Subcutaneous adipose tissue (tissue), 4 donors: ENCODE measurements around the gene CXCL10. TPM values are rescaled to one million over a fixed set of nuclear protein-coding genes. Genes with fewer than 3 reads are reported as not detected.

Experiments
- total RNA-seq, 4 donors: library from RNA; depleted of rRNA; stranded (reverse); fragments of >200 nt; gene quantifications; one replicate each; pipeline ENCODE4 v1.1.0, GENCODE V29; 2016
- TF ChIP-seq, protein P1 (sequence below): fragments of 450-650 bp; IDR thresholded peaks from one replicate; pipeline ENCODE4 v1.5.1; 2016; ENCODE audit warnings: low read depth, mild to moderate bottlenecking, control low read depth, antibody characterized with exemption, moderate library complexity

CXCL10 gene
- total RNA-seq, 4 donors from 2014 or later = 2.6 TPM; not detected in 3

GRCh38 chr4:76009311-76009710 is 14.0 kb downstream of the CXCL10 start:
- TF ChIP-seq, protein P1, sequence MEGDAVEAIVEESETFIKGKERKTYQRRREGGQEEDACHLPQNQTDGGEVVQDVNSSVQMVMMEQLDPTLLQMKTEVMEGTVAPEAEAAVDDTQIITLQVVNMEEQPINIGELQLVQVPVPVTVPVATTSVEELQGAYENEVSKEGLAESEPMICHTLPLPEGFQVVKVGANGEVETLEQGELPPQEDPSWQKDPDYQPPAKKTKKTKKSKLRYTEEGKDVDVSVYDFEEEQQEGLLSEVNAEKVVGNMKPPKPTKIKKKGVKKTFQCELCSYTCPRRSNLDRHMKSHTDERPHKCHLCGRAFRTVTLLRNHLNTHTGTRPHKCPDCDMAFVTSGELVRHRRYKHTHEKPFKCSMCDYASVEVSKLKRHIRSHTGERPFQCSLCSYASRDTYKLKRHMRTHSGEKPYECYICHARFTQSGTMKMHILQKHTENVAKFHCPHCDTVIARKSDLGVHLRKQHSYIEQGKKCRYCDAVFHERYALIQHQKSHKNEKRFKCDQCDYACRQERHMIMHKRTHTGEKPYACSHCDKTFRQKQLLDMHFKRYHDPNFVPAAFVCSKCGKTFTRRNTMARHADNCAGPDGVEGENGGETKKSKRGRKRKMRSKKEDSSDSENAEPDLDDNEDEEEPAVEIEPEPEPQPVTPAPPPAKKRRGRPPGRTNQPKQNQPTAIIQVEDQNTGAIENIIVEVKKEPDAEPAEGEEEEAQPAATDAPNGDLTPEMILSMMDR = no peak

DNA sequence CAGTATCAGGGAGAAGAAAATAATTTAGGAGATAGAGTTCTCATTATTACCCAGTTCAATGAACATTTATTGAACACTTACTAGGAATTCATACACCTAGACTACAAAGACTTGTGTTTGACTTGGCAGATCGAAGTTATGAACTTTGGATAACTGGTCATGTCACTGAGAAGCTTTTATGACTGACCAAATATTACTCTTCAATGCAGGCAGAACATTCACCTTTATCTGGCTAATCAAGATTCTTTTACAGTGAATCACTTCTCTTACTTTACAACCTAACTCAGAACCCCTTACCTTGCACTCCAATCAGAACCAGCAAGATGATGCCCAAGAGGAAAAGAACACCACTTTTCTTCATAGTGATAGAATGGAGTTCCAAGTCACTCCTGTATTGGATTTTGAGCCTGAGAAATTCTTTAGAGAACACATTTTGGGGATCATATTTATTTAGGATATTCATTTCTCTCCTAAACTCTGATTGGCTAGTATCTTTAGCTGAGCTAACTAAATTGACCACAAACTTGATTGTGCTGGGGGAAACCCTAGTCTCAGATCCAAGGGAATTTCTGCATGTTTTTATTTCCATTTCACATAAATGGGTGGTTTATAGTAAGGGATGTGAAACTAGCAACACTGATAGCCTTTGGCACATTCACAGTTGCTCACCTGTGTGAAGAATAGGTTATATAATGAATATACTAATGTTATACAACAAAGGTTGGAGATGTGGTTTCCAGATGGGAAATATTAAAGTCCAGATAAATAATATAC is 16.0 kb downstream of the CXCL10 start, which contains the start of gene CXCL9:
Gene CXCL9 (minus strand): TSS at position 421 of the 774 bp plus-strand sequence. CDS start 60 bp downstream, at position 361.
- TF ChIP-seq, protein P1 = no peak

DNA sequence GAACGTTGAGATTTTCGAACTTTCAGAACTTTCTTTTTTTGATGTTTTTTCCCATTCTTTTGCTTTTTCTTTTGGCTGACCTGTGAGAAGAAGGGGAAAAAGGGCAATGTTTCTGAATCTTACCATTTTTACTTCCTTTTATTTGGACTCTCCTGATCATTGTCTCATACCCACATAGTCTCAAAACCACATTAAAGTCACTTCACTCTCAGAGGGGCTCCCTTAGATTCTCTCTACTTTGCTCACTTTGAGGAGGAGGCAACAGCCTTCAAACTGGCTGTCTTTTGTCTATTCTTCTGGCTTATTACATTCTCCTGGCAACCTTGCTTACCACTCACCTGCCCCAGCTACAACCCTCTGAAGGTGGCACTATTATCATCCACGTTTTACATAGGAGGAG is 19.7 kb downstream of the CXCL10 start:
- TF ChIP-seq, protein P1 = no peak

GRCh38 chr4:76003035-76003434 is 20.3 kb downstream of the CXCL10 start:
- TF ChIP-seq, protein P1 = no peak

DNA sequence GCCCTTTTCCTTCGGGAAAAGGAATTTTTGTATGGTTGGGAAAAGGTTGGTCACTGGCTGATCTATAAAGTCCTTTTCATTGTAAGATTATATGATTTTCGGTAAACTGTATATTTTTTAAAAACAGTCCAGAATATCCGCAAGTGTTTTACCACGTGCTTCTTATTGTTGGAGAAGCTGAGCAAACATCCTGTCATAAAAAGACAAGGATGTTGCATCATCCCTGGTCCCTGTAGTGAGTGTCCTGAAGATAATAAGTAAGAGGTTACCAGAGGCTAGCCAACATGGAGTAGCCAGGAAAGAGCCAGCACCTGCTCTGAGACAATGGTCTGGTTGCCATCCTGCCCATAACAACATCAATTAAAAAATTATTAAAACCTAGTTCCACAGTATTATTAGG is 21.1 kb downstream of the CXCL10 start:
- TF ChIP-seq, protein P1 = no peak

DNA sequence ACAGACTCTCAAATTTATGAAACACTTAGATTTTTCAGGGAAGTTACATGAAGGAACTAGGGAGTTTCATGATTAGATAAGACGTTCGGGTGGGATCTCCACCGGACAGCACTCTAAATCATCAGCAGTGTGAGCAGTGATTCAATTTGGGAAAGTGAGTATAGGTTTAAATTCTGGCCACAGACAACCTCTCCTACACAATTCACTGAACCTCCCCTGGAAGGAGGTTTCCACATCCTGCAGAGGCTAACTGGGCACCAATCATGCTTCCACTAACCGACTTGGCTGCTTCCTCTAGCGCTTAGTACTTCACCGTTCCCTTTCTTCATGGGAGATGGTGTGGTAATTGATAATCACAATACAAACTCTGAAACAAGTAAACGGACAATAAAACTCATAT is 21.6 kb downstream of the CXCL10 start:
- TF ChIP-seq, protein P1 = no peak

GRCh38 chr4:76000279-76000678 is 23.0 kb downstream of the CXCL10 start:
- TF ChIP-seq, protein P1 = no peak
